Astrocyte of the spinal cord (primary cell): ENCODE measurements around the gene TMEM9B.
A peak's percentile ranks its signal among the peaks of the same experiment; 100 is the strongest.

Experiments
- DNase-seq: peaks from one replicate; pipeline ENCODE4 v3.0.0; 2011; ENCODE audit warnings: low read depth, low spot score
- H3K4me3 ChIP-seq: 2 replicates; pipeline ENCODE4 v1.5.1; 2011; ENCODE audit warnings: low read depth, mild to moderate bottlenecking, low read length, moderate library complexity
- in situ Hi-C: cut with HindIII; loops from 2 replicates; pipeline ENCODE4 v1.10.0; 2017; ENCODE audit warnings: low sequenced_read_pairs
- TF ChIP-seq, protein P1 (sequence below): IDR thresholded peaks from 2 replicates; pipeline ENCODE4 v1.5.1; 2012; ENCODE audit warnings: low read depth, mild to moderate bottlenecking, low read length, inconsistent platforms

Gene TMEM9B

DNA sequence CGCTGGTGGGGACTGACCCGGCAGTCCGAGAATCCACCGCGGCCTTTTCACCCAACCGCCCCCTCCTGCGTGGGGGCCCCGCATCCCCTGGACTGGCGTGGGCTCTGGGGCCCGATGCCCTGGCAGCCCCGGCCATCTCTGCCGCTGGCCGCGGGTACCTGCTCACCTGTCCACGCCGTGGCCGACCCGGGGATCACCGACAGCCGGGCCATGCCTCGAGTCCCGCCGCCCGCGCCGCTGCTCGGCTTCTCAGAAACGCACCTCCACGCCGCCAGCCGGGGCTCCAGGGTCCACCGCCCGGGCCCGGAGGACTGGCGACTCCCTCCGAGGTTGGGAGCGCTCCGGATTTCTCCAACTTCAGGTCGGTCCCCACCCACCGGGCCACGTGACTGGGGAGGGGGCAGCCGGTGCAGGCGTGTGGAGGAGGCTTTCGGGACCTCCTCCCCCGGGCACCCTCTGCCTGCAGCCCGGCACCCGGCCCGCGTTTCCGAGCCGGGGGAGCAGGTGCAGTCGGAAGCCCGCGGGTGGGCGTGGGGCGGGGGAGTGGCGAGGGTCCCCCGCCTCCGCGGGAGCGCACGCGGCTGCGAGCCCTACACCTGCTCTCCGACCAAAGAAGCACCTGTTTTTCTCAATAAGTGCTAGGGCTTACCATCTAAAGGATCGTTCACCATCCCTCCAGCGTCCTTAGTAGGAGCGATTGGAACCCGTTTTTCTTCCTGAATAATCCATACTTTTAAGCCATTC, 40.1 kb upstream of the TMEM9B start:
- H3K4me3 ChIP-seq, result peak overlapping the region; percentile 37
- TF ChIP-seq, protein P1, sequence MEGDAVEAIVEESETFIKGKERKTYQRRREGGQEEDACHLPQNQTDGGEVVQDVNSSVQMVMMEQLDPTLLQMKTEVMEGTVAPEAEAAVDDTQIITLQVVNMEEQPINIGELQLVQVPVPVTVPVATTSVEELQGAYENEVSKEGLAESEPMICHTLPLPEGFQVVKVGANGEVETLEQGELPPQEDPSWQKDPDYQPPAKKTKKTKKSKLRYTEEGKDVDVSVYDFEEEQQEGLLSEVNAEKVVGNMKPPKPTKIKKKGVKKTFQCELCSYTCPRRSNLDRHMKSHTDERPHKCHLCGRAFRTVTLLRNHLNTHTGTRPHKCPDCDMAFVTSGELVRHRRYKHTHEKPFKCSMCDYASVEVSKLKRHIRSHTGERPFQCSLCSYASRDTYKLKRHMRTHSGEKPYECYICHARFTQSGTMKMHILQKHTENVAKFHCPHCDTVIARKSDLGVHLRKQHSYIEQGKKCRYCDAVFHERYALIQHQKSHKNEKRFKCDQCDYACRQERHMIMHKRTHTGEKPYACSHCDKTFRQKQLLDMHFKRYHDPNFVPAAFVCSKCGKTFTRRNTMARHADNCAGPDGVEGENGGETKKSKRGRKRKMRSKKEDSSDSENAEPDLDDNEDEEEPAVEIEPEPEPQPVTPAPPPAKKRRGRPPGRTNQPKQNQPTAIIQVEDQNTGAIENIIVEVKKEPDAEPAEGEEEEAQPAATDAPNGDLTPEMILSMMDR, result no peak
- DNase-seq, result no peak
- in situ Hi-C loops, result no loop called here

DNA sequence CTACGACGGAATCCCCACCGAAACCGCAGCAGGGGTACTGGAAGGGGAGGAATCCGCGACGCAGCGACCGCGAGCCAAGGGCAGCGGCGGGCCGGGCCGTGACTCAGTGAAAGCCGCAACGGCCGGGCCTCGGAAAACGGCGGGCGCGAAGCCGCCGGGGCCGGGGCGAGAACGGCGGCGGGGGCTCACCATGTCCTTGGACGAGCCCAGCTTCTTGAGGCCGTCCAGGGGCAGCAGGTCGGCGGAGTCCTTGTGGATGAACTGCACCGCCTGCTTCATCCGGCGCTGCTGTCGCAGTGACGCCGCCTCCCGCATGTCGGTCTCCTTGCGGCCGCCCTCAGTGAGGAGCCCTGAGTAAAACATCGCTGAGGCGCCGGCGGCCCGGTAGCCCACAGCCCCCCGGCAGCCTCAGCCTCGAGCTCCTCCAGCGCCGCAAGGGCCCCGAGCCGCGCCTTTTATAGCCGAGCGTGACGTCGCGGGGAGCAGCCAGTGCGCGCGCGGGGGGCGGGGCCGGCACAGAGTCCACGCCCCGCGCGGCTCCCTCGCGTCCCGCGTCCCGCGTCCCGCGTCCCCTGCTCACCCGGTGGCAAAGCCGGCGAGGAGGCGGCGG, 39.4 kb upstream of the TMEM9B start, which contains the start of gene NRIP3:
TSS of gene NRIP3 (minus strand) at position 429 of the 610 bp plus-strand sequence. CDS start at position 363, 66 bp downstream.
- in situ Hi-C loops, result no loop called here
- TF ChIP-seq, protein P1, result no peak
- peak; percentile 58 for DNase-seq
- peak within 1 kb of the TSS; percentile 48 for H3K4me3 ChIP-seq

DNA sequence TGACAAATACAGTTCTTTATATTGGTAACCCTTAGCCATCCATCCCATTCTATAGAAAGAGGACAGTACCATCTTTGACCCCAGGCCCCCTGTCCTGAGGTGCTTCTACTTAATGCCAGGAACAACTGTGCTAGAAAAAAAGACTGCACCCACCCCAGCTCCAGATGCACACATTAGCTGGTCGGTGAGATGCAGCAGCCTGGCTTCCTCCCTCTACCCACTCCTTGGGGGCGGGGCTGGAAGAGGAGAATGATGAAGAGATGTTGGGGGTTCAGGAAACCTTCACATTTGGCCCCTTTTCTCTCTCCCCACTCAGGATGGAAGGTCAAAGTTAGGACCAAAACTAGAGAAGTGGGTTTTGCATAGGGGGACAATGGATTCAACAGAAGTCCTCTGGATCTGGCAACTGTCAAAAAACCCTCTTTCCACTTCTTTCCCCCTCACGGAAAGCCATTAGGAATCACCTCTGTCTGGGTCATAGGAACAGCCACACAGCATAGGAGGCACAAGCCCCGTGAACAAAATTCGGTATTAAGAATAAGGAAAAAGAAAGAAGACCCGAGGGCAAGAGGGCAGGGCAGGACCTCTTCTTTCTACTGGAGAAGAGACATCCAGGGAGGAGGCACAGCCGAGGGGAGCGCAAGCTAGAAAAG, 38.8 kb upstream of the TMEM9B start:
- no peak for DNase-seq
- in situ Hi-C loops, result no loop called here
- TF ChIP-seq, protein P1, result no peak
- H3K4me3 ChIP-seq, result peak overlapping the region; percentile 48

DNA sequence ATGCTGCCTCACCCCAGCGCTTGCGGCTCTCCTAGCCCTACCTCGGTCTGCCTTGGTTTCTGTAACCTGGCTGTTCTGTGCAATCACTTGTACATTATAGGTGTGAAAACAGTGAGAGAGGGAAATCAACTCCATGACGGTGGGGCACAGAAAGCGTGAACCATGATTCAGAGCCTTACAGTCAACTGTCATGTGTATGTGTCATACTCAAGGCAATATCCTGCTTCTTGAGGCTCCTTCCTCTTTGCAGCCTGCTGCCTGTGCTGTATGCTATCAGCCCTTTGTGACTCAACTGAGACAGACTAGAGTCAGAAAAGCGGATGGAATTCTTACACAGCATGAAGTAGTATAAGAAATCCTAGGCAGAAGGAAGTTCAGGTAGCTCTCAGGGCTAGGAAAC, 37.5 kb upstream of the TMEM9B start:
- DNase-seq, result peak; percentile 84
- TF ChIP-seq, protein P1, result no peak
- in situ Hi-C loops, result no loop called here
- H3K4me3 ChIP-seq, result no peak overlapping the region

DNA sequence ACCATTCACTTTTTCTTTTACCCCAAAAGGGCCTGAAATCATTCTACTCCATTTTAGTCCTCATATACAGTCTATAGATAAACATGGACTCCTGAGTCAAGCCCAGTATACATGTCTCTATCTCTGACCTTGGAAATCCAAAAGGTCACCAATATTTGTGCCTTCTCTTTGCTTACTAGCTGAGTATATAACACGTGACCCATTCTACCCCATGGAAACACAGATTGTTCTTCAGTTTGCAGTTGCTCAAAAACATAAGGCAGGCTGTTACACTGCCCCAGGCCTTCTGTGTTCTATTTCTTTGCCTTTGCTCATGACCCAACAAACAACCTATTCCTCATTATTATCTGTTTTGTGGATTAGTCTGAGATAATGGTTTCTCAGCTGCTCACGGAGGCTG, 33.8 kb upstream of the TMEM9B start:
- in situ Hi-C loops, result no loop called here
- no peak overlapping the region for H3K4me3 ChIP-seq
- TF ChIP-seq, protein P1, result no peak
- DNase-seq, result no peak

DNA sequence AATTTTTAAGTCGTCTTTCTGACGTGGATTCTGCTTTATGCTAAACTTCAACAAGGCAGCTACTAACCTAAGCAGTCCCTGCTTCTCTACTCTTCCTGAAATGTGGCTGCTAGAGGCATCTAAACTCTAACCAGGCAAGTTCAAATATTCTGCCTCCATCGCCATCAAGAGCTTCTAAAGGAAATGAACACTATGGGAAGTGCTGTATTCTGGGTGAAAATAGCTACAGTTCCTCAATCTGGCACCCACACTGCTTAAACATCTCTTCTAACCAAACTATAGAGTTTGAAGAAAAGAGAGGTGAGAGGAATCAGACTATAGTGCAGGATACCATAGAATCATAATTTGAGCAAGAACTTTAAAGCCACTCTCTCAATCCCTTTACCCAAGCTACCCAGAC, 33.2 kb upstream of the TMEM9B start:
- no peak for DNase-seq
- TF ChIP-seq, protein P1, result no peak
- H3K4me3 ChIP-seq, result no peak overlapping the region
- in situ Hi-C loops, result no loop called here
